ENCODE measurements around the gene CELSR1.

Gene CELSR1

DNA sequence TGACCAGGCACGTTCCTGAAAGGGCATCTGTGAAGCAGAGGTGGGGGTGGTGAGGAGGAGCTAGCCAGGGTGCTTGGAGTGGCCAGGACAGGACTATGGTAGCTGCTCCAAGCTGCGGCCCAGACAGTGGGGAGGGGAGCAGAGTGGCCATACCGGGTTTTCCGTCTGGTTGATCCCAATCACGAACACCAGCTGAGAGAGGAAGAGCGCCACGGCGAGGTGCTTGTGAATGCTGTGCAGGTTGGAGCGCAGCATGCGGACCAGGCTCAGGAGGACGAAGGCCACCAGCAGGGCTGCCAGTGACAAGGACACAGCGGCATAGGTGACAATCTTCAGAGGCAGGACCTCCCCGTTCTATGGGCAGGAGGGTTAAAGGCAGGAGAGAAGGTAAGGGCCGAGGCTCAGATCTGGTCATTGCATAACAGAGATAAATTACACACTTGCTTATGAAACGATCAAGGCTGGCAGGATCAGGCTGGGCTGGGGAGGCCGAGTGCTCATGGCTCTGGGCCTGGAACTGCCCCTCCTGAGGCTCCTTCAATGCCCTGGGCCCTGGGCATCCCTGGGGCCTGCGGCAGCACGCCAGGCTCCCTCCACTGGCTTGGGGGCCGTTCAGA is 160.4 kb downstream of the CELSR1 start:
- Histone ChIP-seq H3K79me2 (ENCODE audit: low read length) (no peaks in the 10 kb centered on the region), H2AFZ (ENCODE audit: low read length) (no peak overlapping the region), H3K9me2 (replicated peaks; ENCODE audit: insufficient read depth, low read length) (no peaks in the 10 kb centered on the region), H3K4me2 (ENCODE audit: low read depth, low read length) (no peak overlapping the region), H3K9ac (ENCODE audit: low read length) (no peak overlapping the region), H3K27ac (ENCODE audit: low read length) (no peak overlapping the region), H3K36me3 (replicated peaks; ENCODE audit: insufficient read depth, low read length) (no peaks in the 10 kb centered on the region), H3K4me1 (ENCODE audit: low read length) (no peaks in the 10 kb centered on the region), H4K20me1 (ENCODE audit: insufficient read depth, low read length) (no peaks in the 10 kb centered on the region), H3K4me3 (ENCODE audit: low read length) (no peak overlapping the region), H3F3A (ENCODE audit: insufficient read depth, low read length) (no peaks in the 10 kb centered on the region), H3K27me3 (replicated peaks; ENCODE audit: insufficient read depth, low read length) (peaks cover 56% of the 10 kb centered on the region), H3K9me3 (replicated peaks; ENCODE audit: insufficient read depth, low read length) (no peaks in the 10 kb centered on the region)
- DNase-seq, result no peak
- TF ChIP-seq EZH2 (optimal IDR thresholded peaks at IDR 0.05; ENCODE audit: low read depth, low read length), result no peak
- TF ChIP-seq, protein P1, sequence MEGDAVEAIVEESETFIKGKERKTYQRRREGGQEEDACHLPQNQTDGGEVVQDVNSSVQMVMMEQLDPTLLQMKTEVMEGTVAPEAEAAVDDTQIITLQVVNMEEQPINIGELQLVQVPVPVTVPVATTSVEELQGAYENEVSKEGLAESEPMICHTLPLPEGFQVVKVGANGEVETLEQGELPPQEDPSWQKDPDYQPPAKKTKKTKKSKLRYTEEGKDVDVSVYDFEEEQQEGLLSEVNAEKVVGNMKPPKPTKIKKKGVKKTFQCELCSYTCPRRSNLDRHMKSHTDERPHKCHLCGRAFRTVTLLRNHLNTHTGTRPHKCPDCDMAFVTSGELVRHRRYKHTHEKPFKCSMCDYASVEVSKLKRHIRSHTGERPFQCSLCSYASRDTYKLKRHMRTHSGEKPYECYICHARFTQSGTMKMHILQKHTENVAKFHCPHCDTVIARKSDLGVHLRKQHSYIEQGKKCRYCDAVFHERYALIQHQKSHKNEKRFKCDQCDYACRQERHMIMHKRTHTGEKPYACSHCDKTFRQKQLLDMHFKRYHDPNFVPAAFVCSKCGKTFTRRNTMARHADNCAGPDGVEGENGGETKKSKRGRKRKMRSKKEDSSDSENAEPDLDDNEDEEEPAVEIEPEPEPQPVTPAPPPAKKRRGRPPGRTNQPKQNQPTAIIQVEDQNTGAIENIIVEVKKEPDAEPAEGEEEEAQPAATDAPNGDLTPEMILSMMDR (IDR thresholded peaks at IDR 0.05; ENCODE audit: low read length), result no peak
- TF ChIP-seq EZH2phosphoT487 (IDR thresholded peaks at IDR 0.05; ENCODE audit: low read length), result no peak

DNA sequence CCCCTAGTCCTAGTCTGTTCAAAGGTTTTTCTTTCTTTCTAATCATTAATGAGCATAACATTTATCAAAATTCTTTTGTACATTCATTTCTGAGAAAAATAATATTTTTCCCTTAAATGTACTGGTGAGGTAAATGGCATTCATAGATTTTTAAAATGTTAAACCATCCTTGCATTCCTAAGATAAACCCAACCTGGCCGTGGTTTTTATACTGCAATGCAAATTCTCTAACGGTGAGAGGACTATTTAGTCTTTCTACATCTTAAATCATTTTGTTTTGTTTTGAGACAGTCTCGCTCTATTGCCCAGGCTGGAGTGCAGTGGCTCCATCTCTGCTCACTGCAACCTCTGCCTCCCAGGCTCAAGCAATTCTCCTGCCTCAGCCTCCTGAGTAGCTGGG is 161.3 kb downstream of the CELSR1 start:
- Histone ChIP-seq H3K4me1 (ENCODE audit: low read length) (no peaks in the 10 kb centered on the region), H3K4me2 (ENCODE audit: low read depth, low read length) (no peak overlapping the region), H2AFZ (ENCODE audit: low read length) (no peak overlapping the region), H3K36me3 (replicated peaks; ENCODE audit: insufficient read depth, low read length) (no peaks in the 10 kb centered on the region), H4K20me1 (ENCODE audit: insufficient read depth, low read length) (no peaks in the 10 kb centered on the region), H3K9me2 (replicated peaks; ENCODE audit: insufficient read depth, low read length) (no peaks in the 10 kb centered on the region), H3K27ac (ENCODE audit: low read length) (no peak overlapping the region), H3K9ac (ENCODE audit: low read length) (no peak overlapping the region), H3K79me2 (ENCODE audit: low read length) (no peaks in the 10 kb centered on the region), H3K9me3 (replicated peaks; ENCODE audit: insufficient read depth, low read length) (no peaks in the 10 kb centered on the region), H3K4me3 (ENCODE audit: low read length) (no peak overlapping the region), H3K27me3 (replicated peaks; ENCODE audit: insufficient read depth, low read length) (peaks cover 52% of the 10 kb centered on the region), H3F3A (ENCODE audit: insufficient read depth, low read length) (no peaks in the 10 kb centered on the region)
- DNase-seq, result no peak
- TF ChIP-seq, protein P1 (IDR thresholded peaks at IDR 0.05; ENCODE audit: low read length), result no peak
- TF ChIP-seq EZH2phosphoT487 (IDR thresholded peaks at IDR 0.05; ENCODE audit: low read length) (no peak), EZH2 (optimal IDR thresholded peaks at IDR 0.05; ENCODE audit: low read depth, low read length) (no peak)

DNA sequence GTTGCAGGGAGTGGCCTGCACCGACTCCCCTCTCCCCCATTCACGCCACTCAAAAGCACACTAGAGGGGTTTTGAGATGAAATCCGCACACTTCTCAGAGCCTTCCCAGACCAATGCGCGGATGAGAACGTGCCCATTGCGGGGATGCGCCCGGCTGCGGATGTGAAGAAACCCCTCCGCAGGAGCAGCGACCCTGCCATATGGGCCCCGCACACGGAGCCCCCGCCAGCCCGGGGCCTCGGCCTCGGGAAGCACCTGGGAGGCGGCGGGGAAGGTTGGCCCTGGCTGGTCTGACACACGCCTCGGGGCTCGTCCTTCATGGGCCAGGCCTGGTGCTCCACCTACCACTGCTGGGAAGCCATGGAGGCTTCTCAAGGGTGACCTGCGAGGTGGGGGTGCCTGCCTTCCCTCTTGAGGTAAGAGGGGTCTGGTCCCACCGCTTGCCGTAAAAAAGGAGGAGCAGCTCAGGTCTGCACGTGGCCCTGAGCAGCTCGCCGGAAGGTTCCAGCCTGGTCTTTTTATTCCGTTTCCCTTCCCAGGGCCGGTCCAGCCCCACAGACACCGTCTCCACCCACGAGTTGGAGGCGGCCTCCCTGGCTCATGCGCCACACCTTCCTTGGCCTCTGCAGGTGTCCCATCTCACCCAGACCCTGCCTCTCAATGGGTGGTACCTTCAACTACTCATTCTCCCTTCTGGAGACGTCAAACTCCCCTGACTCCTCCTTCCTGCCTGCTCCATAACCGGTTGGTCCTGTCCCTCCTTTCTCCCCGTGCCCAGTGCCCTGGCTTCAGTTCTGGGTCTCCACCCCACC is 162.6 kb downstream of the CELSR1 start:
- Histone ChIP-seq H3K9me3 (replicated peaks; ENCODE audit: insufficient read depth, low read length) (no peaks in the 10 kb centered on the region), H3K27me3 (replicated peaks; ENCODE audit: insufficient read depth, low read length) (peaks cover 39% of the 10 kb centered on the region), H3K36me3 (replicated peaks; ENCODE audit: insufficient read depth, low read length) (no peaks in the 10 kb centered on the region), H3K4me3 (ENCODE audit: low read length) (no peak overlapping the region), H2AFZ (ENCODE audit: low read length) (no peak overlapping the region), H3K4me2 (ENCODE audit: low read depth, low read length) (no peak overlapping the region), H3K9me2 (replicated peaks; ENCODE audit: insufficient read depth, low read length) (no peaks in the 10 kb centered on the region), H3K9ac (ENCODE audit: low read length) (no peak overlapping the region), H3K4me1 (ENCODE audit: low read length) (peaks cover 7% of the 10 kb centered on the region; the same call in 1 of the 2 replicates), H3F3A (ENCODE audit: insufficient read depth, low read length) (no peaks in the 10 kb centered on the region), H3K79me2 (ENCODE audit: low read length) (no peaks in the 10 kb centered on the region), H4K20me1 (ENCODE audit: insufficient read depth, low read length) (no peaks in the 10 kb centered on the region), H3K27ac (ENCODE audit: low read length) (no peak overlapping the region)
- DNase-seq, result no peak
- no peak for TF ChIP-seq EZH2 (optimal IDR thresholded peaks at IDR 0.05; ENCODE audit: low read depth, low read length)
- no peak for TF ChIP-seq EZH2phosphoT487 (IDR thresholded peaks at IDR 0.05; ENCODE audit: low read length)
- TF ChIP-seq, protein P1 (IDR thresholded peaks at IDR 0.05; ENCODE audit: low read length), result no peak
